ENCODE results near the gene KRTAP4-3. TPM values are rescaled to one million over a fixed set of nuclear protein-coding genes. Genes with fewer than 3 reads are reported as not detected.

KRTAP4-3 gene
- total and polyA plus RNA-seq, 2 of the 13 experiments (the other 11 are each of a cell fraction or from before 2014, with no cell fraction given) = not detected

DNA sequence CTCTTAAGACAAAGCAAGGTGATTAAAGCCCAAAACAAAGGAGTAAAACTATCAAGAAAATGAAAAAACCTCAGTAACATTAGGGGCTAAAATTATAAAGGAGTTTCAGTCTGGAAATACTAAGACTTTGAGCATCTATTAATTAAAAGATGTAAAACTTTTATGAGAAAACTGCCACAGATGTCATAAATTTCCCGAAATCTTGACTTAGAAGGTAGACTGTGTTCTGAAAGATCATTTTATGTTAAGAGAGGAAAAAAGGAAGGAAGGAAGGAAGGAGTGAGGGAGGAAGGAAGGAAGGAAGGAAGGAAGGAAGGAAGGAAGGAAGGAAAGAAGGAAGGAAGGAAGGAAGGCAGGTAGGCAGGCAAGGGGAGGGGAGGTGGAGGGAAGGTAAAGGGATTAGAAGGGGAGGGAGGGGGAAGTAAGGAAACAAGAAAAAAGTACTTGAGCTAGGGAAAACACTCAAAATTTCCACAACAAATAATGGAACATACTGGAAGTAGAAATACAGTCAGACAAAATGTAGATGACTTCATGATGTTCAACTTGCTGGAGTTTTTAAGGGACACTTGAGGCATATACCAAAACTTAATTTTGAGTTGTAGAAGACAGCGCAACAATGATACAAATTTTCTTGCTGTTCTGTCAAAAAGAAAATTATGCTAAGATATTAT is 20.4 kb downstream of the KRTAP4-3 start:
- ATAC-seq = no peak
- in situ Hi-C loops (cut with HindIII; ENCODE audit: extremely low pct_ligation_motif_present, low pct_unique_long_range_greater_than_20kb) = no loop called here
- Histone ChIP-seq H3K9me3 (ENCODE audit: low read length) (peaks cover 17% of the 10 kb centered on the region), H4K20me1 (ENCODE audit: insufficient read depth, low read length) (no peaks in the 10 kb centered on the region), H3K4me1 (ENCODE audit: insufficient read depth, low read length) (no peaks in the 10 kb centered on the region), H3K9ac (ENCODE audit: insufficient read depth, low read depth, low read length) (no peak overlapping the region), H3K27ac (ENCODE audit: extremely low read length, insufficient read depth, low read length) (no peak overlapping the region), H3K36me3 (replicated peaks in 1 of 2; ENCODE audit: control insufficient read depth in 1 of 2, insufficient read depth in 2 of 2, low read length in 2 of 2) (no peaks in the 10 kb centered on the region), H3K4me2 (ENCODE audit: low read depth, low read length) (no peak overlapping the region), H2AFZ (ENCODE audit: low read length) (no peak overlapping the region), H3K27me3 (ENCODE audit: control insufficient read depth in 1 of 2, insufficient read depth in 2 of 2, low read length in 2 of 2) (no peaks in the 10 kb centered on the region), H3K79me2 (ENCODE audit: insufficient read depth, low read length) (no peaks in the 10 kb centered on the region), H3K4me3 (replicated peaks in 1 of 3; ENCODE audit: insufficient read depth in 1 of 3, low read depth in 2 of 3, low read length in 3 of 3) (no peak overlapping the region)
- no peak for TF ChIP-seq SMAD9 (CRISPR knock-in tag; IDR thresholded peaks at IDR 0.05)
- TF ChIP-seq HNRNPK (IDR thresholded peaks at IDR 0.05; ENCODE audit: low read depth, low read length, poor library complexity, severe bottlenecking) = peak; percentile 85
- DNase-seq (ENCODE audit: low spot score) = no peak
- no TSS peak for BruUV-seq (replicated peaks)
- ChIA-PET CTCF (ENCODE audit: low intra/inter-chr PET ratio, low total read pairs) (no interaction called here), POLR2A (no interaction called here)
- WGBS (ENCODE audit: low lambda C conversion rate) = 51% methylated on average over 2 of the region's 2 CpGs
- intact Hi-C loops (cut with micrococcal nuclease; ENCODE audit: unreplicated experiment) = no loop called here
- FAIRE-seq = no peak

- Histone ChIP-seq H3K4me2 (ENCODE audit: low read depth, low read length) (no peak overlapping the region), H2AFZ (ENCODE audit: low read length) (no peak overlapping the region), H3K79me2 (ENCODE audit: insufficient read depth, low read length) (no peaks in the 10 kb centered on the region), H3K27ac (ENCODE audit: extremely low read length, insufficient read depth, low read length) (no peak overlapping the region), H3K9me3 (ENCODE audit: low read length) (peaks cover 36% of the 10 kb centered on the region), H3K27me3 (ENCODE audit: control insufficient read depth in 1 of 2, insufficient read depth in 2 of 2, low read length in 2 of 2) (no peaks in the 10 kb centered on the region), H3K4me1 (ENCODE audit: insufficient read depth, low read length) (no peaks in the 10 kb centered on the region), H3K36me3 (replicated peaks in 1 of 2; ENCODE audit: control insufficient read depth in 1 of 2, insufficient read depth in 2 of 2, low read length in 2 of 2) (no peaks in the 10 kb centered on the region), H4K20me1 (ENCODE audit: insufficient read depth, low read length) (no peaks in the 10 kb centered on the region), H3K9ac (ENCODE audit: insufficient read depth, low read depth, low read length) (no peak overlapping the region), H3K4me3 (replicated peaks in 1 of 3; ENCODE audit: insufficient read depth in 1 of 3, low read depth in 2 of 3, low read length in 3 of 3) (no peak overlapping the region)
- in situ Hi-C loops (cut with HindIII; ENCODE audit: extremely low pct_ligation_motif_present, low pct_unique_long_range_greater_than_20kb) = no loop called here
- DNase-seq (ENCODE audit: low spot score) = no peak
- intact Hi-C loops (cut with micrococcal nuclease; ENCODE audit: unreplicated experiment) = no loop called here
- ChIA-PET CTCF (ENCODE audit: low intra/inter-chr PET ratio, low total read pairs) (no interaction called here), POLR2A (no interaction called here)
- no TSS peak for BruUV-seq (replicated peaks)
- no peak for FAIRE-seq
- TF ChIP-seq, protein P1, sequence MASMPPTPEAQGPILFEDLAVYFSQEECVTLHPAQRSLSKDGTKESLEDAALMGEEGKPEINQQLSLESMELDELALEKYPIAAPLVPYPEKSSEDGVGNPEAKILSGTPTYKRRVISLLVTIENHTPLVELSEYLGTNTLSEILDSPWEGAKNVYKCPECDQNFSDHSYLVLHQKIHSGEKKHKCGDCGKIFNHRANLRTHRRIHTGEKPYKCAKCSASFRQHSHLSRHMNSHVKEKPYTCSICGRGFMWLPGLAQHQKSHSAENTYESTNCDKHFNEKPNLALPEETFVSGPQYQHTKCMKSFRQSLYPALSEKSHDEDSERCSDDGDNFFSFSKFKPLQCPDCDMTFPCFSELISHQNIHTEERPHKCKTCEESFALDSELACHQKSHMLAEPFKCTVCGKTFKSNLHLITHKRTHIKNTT (CRISPR knock-in tag; IDR thresholded peaks at IDR 0.05) = no peak
- peak; percentile 40; the same call in 1 of the 2 replicates for TF ChIP-seq U2AF2 (IDR thresholded peaks at IDR 0.05; ENCODE audit: low read depth, low read length)
- whole genome bisulfite sequencing (ENCODE audit: low lambda C conversion rate) = 0% methylated on average over 2 of the region's 2 CpGs
- no peak for ATAC-seq
These were observed 22.8 kb downstream of the KRTAP4-3 start for GRCh38 chr17:41145261-41145660.

Data from HepG2 (cell line).